Measurements from ENCODE around the gene ZFP62.
A peak's percentile ranks its signal among the peaks of the same experiment; 100 is the strongest.

The ZFP62 gene

DNA sequence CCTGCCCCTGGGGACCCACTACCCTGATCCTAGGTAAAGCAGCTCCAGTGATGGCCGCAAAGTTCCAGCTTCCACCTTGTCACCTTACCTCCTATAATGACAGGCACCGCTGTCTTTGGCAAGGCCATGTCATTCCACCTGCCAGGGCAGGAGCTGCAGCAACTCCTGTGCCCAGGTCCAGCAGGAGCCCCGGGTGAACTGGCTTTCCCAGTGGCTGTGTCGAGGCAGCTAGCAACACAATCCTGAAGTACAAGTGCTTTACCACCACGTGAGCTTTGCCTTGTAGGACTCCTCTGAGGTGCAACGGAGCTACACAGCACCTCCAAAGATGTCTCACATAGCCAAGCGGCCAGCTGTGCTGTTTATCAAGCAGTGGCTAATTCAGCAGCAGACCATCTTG is 37.7 kb downstream of the ZFP62 start:
- H3K4me3 ChIP-seq (ENCODE audit: low read depth, low read length): no peak overlapping the region
- no peak for DNase-seq (ENCODE audit: low read depth)
- TF ChIP-seq CTCF (conservative IDR thresholded peaks at IDR 0.05; ENCODE audit: low read depth, low read length): no peak

DNA sequence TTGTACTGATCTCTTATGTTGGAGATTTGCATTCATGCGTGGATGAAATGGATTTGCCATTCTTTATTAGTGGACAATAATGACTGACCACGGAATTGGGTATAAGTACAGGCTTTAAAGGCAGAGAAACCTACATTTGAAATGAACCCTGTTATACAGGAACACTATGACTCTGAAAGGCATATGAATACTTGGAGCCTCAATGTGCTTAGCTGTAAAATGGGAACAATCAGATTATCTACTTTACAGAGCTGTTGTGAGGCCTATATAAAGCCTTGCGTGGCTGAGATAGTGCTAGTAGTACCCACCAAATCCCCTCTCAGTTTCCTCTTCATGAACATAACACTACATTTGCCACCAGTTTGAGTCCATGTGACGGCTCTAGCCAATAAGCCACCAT is 39.5 kb downstream of the ZFP62 start:
- DNase-seq (ENCODE audit: low read depth): no peak
- no peak overlapping the region for H3K4me3 ChIP-seq (ENCODE audit: low read depth, low read length)
- TF ChIP-seq CTCF (conservative IDR thresholded peaks at IDR 0.05; ENCODE audit: low read depth, low read length): no peak

GRCh38 chr5:180820788-180821321 is 40.2 kb downstream of the ZFP62 start:
- TF ChIP-seq CTCF (conservative IDR thresholded peaks at IDR 0.05; ENCODE audit: low read depth, low read length): no peak
- no peak for DNase-seq (ENCODE audit: low read depth)
- no peak overlapping the region for H3K4me3 ChIP-seq (ENCODE audit: low read depth, low read length)

DNA sequence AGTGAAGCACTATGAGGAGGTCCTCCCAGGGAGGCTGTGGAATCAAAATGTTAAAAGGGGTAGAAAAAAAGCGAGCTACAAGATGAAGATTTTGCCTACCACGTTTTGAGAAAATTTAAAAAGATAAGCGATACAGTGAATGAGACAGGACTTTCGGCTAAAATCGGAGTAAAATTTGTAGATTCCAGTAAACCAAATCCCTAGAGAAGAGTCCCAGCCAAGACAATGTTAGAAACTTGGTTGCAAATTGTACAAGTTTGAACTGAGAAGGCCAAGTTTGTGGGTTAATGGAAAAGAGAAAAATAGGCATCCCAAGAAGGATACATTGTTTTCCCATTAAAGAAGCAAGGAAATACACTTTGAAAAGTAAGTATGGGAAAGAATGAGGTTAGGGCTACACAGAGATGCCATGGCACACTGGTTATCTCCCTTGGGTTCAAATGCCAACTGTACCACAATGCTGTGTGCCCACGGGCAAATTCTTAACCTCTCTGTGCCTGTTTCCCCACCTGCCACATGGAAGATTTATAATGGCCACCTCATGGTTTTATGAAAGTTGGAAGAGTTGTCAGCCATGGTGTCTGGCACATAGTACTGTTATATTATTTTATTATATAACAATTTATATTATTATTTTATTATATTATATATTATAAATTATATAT is 42.3 kb downstream of the ZFP62 start:
- no peak for TF ChIP-seq CTCF (conservative IDR thresholded peaks at IDR 0.05; ENCODE audit: low read depth, low read length)
- H3K4me3 ChIP-seq (ENCODE audit: low read depth, low read length): no peak overlapping the region

DNA sequence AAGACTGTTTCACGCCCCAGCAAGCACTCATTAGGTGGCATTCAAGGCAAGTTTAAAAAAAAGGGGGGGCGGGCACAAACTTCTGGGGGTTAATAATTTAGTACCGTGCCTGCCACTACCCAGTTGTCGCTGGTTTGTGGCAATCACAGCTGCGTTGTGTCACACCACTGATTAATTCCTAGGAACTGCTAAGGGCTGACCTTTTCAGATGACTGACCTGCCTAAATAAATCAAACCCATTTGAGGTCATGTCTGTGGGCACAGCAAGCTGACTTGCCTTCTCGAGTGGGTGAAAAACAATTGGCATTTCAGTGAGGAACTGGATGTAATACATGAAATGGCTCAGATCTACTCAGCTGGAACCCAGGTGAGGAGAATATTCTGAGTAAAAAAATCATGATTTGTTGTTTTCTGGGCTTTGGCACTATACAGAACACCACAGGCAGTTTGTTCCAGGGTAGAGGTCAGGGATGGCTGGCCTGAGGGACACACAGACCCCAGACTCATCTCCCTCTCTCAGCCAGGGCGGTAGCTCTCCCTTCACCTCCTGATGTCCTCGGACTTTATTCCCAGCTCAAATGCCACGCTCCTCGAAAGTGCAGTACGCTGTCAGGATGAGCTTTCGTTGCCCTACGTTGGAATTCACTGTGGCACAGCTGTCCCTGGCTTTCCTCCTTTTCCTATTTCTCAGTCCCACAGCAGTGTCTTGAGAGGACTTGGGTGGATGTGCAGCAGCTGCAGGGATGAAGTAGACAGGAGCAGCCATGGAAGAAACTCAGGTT is 43.0 kb downstream of the ZFP62 start:
- no peak for DNase-seq (ENCODE audit: low read depth)
- no peak for TF ChIP-seq CTCF (conservative IDR thresholded peaks at IDR 0.05; ENCODE audit: low read depth, low read length)
- no peak overlapping the region for H3K4me3 ChIP-seq (ENCODE audit: low read depth, low read length)

More for the DNA sequence above, 42.3 kb downstream of the ZFP62 start:
- no peak for DNase-seq (ENCODE audit: low read depth)

- peak; percentile 72 for DNase-seq (ENCODE audit: low read depth)
- no peak overlapping the region for H3K4me3 ChIP-seq (ENCODE audit: low read depth, low read length)
- TF ChIP-seq CTCF (conservative IDR thresholded peaks at IDR 0.05; ENCODE audit: low read depth, low read length): peak; percentile 16
Measured at GRCh38 chr5:180816608-180817534, 44.2 kb downstream of the ZFP62 start.

Data from choroid plexus epithelial cell (primary cell).